HG03342 (cell line): ENCODE measurements around the gene RPTOR.

ENCODE experiments used
- ATAC-seq: cut with Tn5 transposase; IDR thresholded peaks from one replicate; pipeline ENCODE4 v1.9.1; 2021; ENCODE audit warnings: mild to moderate bottlenecking, moderate library complexity; ENCODE audit not compliant: unreplicated experiment

The RPTOR gene

GRCh38 chr17:80984749-80985148 lies 440.1 kb downstream of the RPTOR start:
- no peak for ATAC-seq

- ATAC-seq: no peak
Observed at GRCh38 chr17:80986046-80986445, 441.4 kb downstream of the RPTOR start.

DNA sequence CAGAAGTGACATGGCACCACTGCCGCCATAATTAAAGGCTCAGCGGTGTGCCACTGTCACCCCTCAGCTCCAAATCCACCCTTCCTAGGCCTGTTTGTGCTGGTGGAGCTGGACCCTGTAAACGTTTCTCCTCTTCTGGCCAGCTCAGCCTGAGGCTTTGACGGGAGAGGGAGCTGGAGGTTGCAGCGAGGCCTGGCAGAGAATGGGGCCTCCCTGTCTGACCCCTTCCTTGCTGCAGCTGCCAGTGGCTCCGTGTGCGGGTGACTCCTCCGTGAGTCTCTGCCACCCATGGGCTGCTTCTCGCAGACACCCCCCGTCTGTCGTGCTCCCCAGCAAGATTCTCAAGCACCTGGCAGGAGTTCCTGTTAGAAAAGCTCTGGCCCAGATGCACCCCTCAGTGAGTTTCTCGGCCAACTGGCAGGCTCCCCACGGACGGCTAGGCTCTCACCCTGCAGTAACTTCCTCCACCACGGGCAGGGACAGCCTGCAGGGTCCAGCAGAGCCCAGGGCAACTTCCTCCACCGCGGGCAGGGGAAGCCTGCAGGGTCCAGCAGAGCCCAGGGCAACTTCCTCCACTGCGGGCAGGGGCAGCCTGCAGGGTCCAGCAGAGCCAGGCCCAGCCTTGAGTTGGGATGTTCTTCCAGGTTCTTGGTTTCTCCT lies 442.3 kb downstream of the RPTOR start:
- no peak for ATAC-seq

GRCh38 chr17:80987941-80988461 lies 443.4 kb downstream of the RPTOR start:
- ATAC-seq: no peak

- ATAC-seq: no peak
Observed at GRCh38 chr17:80989586-80989913, 444.9 kb downstream of the RPTOR start.

DNA sequence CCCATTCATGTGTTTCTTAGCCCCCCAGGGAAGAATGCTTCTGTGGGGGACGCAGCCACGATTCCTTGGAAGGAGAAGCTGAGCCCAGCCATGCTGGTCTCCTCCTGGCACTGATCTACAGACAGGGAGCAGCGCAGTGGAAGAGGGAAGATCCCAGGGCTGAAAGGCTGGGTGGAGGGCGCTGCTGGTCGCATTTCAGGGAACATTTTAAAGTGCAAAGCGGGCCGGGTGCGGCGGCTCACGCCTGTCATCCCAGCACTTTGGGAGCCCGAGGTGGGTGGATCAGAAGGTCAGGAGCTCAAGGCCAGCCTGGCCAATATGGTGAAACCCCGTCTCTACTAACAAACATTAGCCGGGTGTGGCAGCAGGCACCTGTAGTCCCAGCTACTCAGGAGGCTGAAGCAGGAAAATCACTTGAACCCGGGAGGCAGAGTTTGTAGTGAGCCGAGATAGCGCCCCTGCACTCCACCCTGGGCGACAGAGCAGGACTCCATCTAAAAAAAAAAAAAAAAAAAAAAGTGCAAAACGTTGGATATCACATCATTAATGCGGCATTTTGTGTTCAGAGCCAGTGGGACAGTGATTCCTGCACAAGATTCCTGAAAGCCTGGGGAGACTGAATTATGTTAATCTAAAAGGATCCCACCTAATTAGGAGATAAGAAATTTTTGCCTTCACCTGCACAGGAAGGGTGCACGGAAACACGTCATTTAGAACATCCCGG lies 446.4 kb downstream of the RPTOR start:
- no peak for ATAC-seq

GRCh38 chr17:80991645-80992076 lies 447.0 kb downstream of the RPTOR start, which contains the start of gene CHMP6:
Gene CHMP6, plus strand, starts transcription at chr17:80991841. Its CDS starts 78 bp downstream, at chr17:80991919.
- ATAC-seq: no peak

DNA sequence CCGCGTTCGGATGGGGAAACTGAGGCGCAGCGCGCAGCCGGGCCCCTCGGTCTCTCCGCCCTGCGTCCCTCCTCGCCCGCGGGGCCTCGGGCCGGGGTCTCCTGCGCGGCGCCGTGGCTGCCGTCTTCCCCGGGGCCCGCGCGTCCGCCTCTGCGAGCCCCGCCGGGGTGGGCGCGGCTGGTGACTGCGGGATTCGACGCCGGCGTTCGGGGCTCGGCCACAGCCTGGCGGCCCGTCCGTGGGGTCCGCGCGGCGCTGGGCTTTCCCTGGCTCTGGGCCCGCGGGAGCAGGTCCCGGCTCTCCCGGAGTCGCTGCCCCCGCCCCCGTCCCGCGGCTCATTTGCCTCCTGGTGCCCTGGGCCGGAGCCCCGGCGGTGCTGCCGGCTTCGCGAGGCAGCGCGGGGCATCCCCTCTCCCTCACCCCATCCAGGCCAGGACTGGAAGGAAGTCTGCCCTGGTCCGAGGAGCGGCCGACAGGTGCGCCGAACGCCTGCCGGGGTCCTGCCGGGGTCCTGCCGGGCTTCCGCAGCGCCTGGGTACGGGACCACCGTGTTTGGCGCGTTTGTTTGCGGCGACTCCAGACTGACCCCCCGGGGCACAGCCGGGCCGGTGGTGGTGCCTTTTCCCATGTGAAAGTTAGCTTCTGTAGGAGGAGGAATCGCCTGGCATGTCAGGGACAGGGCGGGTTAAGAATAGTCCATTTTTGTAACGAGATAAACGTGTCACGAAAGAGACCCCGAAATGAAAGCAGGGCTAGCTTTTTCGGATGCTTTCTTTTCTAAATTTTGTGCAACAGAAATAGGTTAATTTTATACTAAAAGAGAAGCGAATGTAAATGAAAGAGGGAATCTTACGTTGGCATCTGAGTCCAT lies 447.7 kb downstream of the RPTOR start:
- ATAC-seq: no peak

GRCh38 chr17:80992948-80993624 lies 448.4 kb downstream of the RPTOR start:
- no peak for ATAC-seq

- no peak for ATAC-seq
Observed at GRCh38 chr17:80995131-80995530, 450.5 kb downstream of the RPTOR start.

- no peak for ATAC-seq
Observed at GRCh38 chr17:80996422-80997305, 452.0 kb downstream of the RPTOR start.

- no peak for ATAC-seq
Observed at GRCh38 chr17:80997424-80998117, 452.9 kb downstream of the RPTOR start.

GRCh38 chr17:80998118-80998747 lies 453.6 kb downstream of the RPTOR start:
- ATAC-seq: no peak

GRCh38 chr17:80998748-80999535 lies 454.3 kb downstream of the RPTOR start:
- no peak for ATAC-seq

DNA sequence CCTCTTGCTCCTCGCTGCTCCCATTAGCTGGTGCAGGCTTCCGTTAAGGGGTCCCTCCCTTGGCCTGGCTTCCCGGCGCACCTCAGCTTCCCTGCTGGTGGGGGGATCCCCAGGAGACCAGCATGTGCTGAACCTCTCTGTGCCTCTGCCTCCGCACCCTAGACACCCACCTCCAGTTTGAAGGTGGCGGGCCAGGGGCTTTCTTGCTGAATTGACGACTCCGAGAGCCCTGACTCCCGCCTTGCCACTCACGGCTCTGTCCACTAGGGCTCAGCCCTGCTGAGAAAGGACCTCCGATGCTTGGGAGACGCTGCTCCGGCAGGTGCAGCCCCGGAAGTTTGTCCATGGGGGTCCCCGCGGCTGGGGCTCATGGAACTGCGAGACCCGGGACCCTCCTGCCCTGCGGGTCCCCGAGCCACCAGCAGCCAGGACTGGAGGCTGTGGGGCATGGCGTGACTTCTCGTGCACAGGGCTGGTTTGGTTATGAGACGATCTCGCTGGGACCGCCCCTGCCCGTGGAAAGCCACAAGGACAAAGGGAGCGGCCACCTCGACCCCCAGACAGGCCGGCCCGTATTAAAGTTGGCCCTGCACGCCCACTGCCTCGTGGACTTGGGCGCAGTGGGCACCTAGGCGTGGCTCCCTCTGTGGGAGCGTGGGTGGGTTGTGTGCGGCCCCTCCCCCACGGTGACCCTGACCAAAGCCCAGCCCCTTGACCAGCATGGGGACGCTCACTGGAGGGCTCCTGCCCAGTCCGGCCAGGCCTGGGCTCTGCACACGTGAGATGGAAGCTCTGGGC lies 455.1 kb downstream of the RPTOR start:
- no peak for ATAC-seq

GRCh38 chr17:81000334-81000630 lies 455.6 kb downstream of the RPTOR start:
- no peak for ATAC-seq

GRCh38 chr17:81000631-81001357 lies 456.2 kb downstream of the RPTOR start:
- ATAC-seq: no peak
